ENCODE data around the gene SLC12A4.
"Not testable (repeated sequence)": the region's sequence is repeated elsewhere in the genome, so short reads cannot be mapped to it uniquely, and the experiment has no call there.

SLC12A4 gene

GRCh38 chr16:67968400-67969253 lies at the start of gene SLC12A4:
TSS of gene SLC12A4 (minus strand) at chr16:67968637. CDS start at chr16:67968553, 84 bp downstream.
- no peak for DNase-seq

- DNase-seq, result no peak
Measured at GRCh38 chr16:68015681-68016080, 47.2 kb upstream of the SLC12A4 start, which contains the start of gene DPEP2NB. TSS of gene DPEP2NB (minus strand) at chr16:68015911. CDS start at chr16:68015770, 141 bp downstream.

- DNase-seq, result no peak
Measured at GRCh38 chr16:68013440-68013839, 45.0 kb upstream of the SLC12A4 start.

DNA sequence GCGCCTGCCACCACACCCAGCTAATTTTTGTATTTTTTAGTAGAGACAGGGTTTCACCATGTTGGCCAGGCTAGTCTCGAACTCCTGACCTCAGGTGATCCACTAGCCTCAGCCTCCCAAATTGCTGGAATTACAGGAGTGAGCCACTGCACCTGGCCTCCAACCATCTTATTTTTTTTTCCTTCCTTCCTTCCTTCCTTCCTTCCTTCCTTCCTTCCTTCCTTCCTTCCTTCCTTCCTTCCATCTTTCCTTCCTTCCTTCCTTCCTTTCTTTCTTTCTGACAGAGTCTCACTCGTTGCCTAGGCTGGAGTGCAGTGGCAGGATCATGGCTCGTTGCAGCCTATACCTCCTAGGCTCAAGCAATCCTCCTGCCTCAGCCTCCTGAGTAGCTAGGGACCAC lies 41.4 kb upstream of the SLC12A4 start:
- DNase-seq, result not testable (repeated sequence)

GRCh38 chr16:68009157-68009735 lies 40.8 kb upstream of the SLC12A4 start:
- DNase-seq, result no peak

DNA sequence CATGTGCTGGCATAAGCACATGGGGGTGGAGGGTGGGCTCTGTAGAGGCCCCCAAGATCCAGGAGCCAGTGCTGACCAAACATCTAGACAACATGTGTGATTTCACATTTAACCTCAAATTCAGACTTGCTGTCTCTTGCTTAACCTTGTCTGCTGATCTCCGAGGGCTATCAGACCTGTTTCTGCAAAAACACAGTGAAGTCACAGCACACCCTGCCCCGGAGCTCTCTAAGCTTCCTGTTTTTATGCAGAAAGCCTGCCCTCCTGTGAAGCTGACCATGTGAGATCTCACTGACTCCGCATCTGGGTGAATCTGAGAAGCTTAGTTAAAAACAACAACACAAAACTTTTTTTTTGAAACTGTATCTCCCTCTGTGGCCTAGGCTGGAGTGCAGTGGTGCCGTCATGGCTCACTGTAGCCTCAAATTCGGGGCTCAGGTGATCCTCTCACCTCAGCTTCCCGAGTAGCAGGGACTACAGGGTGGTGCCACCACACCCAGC lies 37.4 kb upstream of the SLC12A4 start:
- no peak for DNase-seq

DNA sequence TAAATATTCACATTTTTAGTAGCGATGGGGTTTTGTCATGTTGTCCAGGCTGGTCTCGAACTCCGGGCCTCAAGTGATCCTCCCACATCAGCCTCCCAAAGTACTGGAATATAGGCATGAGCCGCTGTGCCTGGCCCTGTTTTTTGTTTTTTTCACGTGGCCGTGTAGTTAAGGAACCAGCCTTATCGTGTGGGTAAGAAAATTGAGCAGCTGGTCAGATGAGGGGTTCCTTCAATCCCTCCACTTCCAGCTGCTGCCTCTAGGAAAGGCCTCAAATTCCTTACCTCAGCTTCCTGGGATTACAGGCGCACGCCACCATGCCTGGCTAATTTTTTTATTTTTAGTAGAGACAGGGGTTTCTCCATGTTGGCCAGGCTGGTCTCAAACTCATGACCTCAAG lies 36.8 kb upstream of the SLC12A4 start:
- DNase-seq, result no peak

GRCh38 chr16:68003031-68003430 lies 34.6 kb upstream of the SLC12A4 start:
- DNase-seq, result no peak

GRCh38 chr16:68000450-68000849 lies 32.0 kb upstream of the SLC12A4 start:
- DNase-seq, result no peak

- DNase-seq, result no peak
Measured at GRCh38 chr16:67999985-68000384, 31.5 kb upstream of the SLC12A4 start.

DNA sequence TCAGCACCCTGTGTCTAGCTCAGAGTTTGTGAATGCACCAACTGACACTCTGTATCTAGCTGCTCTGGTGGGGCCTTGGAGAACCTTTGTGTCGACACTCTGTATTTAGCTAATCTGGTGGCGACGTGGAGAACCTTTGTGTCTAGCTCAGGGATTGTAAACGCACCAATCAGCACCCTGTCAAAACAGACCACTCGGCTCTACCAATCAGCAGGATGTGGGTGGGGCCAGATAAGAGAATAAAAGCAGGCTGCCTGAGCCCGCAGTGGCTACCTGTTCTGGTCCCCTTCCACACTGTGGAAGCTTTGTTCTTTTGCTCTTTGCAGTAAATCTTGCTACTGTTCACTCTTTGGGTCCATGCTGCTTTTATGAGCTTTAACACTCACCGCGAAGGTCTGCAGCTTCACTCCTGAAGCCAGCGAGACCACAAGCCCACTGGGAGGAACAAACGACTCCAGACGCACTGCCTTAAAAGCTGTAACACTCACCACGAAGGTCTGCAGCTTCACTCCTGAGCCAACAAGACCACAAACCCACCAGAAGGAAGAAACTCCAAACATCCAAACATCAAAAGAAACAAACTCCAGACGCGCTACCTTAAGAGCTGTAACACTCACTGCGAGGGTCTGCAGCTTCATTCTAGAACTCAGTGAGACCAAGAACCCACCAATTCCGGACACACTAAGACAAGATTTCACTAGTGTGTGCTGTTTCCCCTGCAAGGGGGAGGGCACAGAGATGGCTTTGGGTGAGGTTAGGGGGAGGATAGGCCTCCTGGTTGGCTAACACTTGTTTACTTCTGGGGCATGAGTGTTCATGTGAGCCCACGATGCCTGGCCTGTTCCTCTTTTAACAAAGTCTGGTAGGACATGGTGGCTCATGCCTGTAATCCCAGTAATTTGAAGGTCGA lies 30.6 kb upstream of the SLC12A4 start, which contains the start of gene DPEP2:
DPEP2 (minus strand) TSS at position 706 of the 910 bp plus-strand sequence. CDS start 6,272 bp downstream, outside the sequence.
- DNase-seq, result not testable (repeated sequence)

DNA sequence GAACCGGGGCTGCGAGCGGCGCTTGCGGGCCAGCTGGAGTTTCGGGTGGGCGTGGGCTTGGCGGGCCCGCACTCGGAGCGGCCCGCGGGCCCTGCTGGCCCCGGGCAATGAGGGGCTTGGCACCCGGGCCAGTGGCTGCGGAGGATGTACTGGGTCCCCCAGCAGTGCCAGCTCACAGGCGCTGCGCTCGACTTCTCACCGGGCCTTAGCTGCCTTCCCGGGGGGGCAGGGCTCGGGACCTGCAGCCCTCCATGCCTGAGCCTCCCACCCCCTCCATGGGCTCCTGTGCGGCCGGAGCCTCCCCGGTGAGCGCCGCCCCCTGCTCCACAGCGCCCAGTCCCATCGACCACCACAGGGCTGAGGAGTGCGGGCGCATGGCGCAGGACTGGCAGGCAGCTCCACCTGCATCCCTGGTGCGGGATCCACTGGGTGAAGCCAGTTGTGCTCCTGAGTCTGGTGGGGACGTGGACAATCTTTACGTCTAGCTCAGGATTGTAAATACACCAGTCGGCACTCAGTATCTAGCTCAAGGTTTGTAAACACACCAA lies 29.9 kb upstream of the SLC12A4 start:
- DNase-seq, result not testable (repeated sequence)

DNA sequence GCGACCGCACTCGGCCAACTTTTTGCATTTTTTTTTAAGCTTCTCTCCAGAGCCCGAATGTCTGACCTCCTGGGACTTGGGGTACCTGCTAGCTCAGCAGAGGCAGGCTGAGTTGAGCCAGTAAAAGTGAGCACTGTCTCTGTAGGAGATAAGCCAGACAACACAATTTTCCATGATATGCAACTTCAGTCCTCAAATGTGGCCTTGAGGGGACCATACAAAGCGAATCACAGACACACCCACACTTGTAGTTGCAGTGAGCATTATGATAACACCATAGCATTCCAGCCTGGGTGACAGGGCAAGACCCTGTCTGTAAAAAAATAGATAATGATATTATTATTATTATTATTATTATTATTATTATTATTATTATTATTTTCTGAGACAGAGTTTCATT lies 28.2 kb upstream of the SLC12A4 start:
- DNase-seq, result no peak

GRCh38 chr16:67995423-67995822 lies 27.0 kb upstream of the SLC12A4 start:
- no peak for DNase-seq

DNA sequence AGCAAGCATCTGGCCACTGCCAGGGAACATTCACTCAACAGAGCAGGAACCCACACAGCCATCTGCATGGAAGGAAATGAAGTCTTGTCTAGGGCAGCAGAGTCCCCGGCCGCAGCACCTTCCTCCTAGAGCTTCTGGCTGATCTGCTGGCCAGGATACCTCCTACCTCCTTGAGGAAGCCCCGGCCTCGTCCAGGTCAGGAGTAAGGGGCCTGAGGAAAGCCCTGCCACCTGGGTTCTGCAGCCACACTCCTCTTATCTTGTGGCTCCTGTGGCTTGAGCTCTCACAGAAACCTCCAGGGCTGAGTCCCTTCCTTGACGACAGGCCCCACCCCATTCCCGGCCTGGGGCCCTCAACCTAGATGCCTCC lies 25.6 kb upstream of the SLC12A4 start:
- DNase-seq, result not testable (repeated sequence)

DNA sequence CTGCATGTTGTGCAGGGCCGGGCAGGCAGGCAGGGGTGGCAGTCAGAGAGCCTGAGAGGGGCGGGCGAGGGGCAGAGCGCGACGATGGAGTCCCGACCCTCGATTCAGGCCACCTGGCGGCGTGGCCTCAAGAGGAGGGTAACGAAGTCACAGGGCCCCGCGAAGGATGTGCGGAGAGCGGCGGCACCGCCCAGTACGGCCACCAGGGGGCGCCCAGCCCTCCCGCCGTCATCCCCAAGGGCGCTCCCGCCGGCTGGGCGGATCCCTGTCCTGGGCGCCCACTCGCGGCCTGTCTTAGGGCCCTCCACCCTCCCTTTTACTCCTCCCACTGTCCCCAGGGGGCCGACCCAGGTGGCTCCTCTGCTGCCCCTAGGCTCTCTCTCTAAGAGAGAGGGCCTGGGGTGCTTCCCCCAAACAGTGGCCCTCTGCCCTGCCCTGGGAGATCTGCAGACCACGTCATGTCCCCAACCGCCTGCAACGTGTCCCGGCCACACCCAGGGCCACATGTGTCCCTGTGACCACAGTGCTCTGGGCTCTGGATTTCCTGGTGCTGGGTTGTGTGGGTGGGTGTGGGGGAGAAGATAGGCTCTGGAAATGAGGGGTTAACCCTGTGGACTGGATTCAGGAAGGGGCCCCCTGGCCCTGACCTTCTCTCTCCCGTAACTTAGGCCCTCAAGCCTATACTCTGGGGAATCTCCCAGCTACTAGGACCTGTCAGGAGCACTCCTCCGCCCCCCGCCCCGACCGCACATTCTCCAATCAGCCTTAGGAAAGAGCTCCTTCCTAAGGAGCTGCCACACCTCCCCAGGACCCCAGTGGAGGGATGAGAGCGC lies 25.0 kb upstream of the SLC12A4 start:
- peak in 1 of 2 experiments; percentile 5 for DNase-seq

DNA sequence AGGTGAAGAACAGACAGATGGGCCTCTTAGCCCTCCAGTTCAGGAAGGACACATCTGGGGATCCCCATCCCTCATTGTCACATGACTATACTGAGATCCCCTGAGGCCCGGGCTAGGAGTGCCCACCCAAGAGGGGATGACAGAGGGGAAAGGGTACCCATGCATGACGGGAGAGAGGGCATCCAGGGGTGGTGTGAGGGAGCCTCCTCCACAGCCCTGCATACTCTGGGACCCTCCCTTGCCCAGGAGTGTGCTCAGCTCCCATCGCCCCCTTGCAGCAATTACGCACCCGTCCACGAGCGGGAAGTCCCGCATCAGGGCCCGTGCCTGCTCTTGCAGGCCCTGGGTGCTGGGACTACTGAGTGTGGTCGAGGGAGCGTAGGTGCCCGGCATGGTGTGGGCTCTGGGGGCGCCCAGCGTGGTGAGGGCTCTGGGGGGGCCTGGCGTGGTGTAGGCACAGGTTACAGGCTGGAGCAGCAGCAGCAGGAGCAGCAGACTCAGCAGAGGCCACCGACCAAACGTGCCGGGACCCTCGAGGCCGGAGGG lies 24.3 kb upstream of the SLC12A4 start:
- DNase-seq, result no peak

DNA sequence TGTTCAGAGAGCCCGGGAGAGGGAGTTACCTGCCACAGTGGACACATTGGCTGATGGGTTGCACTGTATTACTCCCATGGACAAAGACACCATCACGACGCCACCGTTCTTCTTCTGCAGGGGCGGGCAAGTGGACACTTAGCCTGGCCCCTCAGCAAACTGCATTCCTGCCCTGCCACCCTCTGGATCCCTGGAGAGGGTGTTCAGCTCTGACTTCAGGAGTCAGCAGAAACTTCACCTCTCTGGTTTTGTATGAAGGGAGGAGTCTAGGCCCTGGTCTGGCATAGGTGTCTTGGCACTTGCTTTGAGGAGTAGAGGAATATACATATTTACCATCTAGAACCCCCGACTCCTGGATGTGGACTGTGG lies 21.6 kb upstream of the SLC12A4 start:
- no peak for DNase-seq

DNA sequence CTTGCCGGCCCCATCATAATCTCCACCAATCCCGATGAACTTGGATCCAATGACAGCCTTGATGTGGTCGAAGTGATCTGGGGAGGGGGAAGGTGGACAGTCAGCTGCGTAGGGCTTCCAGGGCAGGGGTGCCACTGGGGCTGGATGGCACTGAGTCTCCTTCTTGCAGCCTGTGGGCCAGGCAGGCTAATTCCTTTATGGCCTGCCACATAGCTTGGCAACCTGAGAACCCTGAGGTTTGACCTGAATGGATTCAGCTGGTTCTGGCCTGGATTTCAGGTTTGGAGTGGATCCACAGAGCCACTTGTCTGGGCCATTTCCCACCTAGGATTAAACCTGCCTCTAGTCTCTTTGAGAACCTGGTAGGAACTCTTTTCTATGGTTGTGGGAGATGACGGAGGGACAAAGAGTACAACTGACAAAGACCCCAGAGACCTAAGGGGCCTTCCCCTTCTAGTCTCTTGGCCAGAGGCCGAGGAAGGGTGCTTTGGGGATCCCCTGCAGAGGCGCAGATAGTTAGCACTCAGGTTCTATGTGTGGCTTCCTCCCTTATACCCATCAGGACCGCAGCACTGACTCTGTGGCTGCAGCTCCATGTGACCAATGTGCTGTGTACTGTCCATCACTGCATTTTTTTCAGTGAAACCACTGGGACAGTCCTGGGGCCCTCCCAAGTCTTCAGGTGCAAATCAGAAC lies 21.0 kb upstream of the SLC12A4 start:
- no peak for DNase-seq

DNA sequence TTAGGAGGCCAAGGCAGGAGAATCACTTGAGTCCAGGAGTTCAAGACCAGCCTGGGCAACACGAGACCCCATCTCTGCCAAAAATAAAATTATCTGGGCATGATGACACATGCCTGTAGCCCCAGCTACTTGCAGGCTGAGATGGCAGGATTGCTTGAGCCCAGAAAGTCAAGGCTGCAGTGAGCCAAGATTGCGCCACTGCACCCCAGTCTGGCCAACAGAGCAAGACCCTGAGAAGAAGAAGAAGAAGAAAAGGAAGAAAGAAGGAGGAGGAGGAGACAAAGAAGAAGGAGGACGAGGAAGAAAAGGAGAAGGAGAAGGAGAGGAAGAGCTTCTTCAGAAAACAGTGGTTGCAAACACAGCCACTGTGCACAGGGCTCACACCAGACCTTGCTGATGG lies 20.2 kb upstream of the SLC12A4 start:
- no peak for DNase-seq

All from NCI-H187 (cell line).